Upper lobe of left lung (tissue), 6 donors: ENCODE data around the gene CAMK4. TPM values are rescaled to one million over a fixed set of nuclear protein-coding genes. Genes with fewer than 3 reads are reported as not detected.

ENCODE experiments used
- ATAC-seq, 2 donors: fragments of 200-7000 bp; cut with Tn5 transposase; one replicate each; pipeline ENCODE4 v1.9.1; 2022; ENCODE audit warnings: mild to moderate bottlenecking in 2 of 2, moderate library complexity in 2 of 2; ENCODE audit not compliant: low FRiP score in 2 of 2
- DNase-seq, 2 donors: peaks; one replicate each; pipeline ENCODE4 v3.0.0-alpha.2; 2019 to 2020
- H3K27ac ChIP-seq, 4 donors: fragments of 200-600 bp; sonication (generic); one replicate each; pipeline ENCODE4 v1.5.1; 2016 to 2019
- H3K27me3 ChIP-seq, 4 donors: fragments of 200-600 bp; sonication (generic); one replicate each; pipeline ENCODE4 v1.5.1; 2017 to 2019
- H3K36me3 ChIP-seq, 4 donors: fragments of 200-600 bp; sonication (generic); one replicate each; pipeline ENCODE4 v1.5.1; 2016 to 2019
- H3K4me1 ChIP-seq, 4 donors: fragments of 200-600 bp; sonication (generic); one replicate each; pipeline ENCODE4 v1.5.1; 2018 to 2019
- H3K4me3 ChIP-seq, 4 donors: fragments of 200-600 bp; sonication (generic); one replicate each; pipeline ENCODE4 v1.5.1; 2017 to 2019; ENCODE audit warnings: mild to moderate bottlenecking in 2 of 4, moderate library complexity in 1 of 4
- H3K9me3 ChIP-seq, 4 donors: fragments of 200-600 bp; sonication (generic); one replicate each; pipeline ENCODE4 v1.5.1; 2018 to 2019
- EP300 ChIP-seq, 4 donors: sonication (generic); formaldehyde crosslinking; IDR thresholded peaks; one replicate each; pipeline ENCODE4 v1.5.1; 2017; ENCODE audit warnings: antibody characterized with exemption in 4 of 4, control low read depth in 2 of 4
- POLR2A ChIP-seq, 4 donors: fragments of 450-650 bp; IDR thresholded peaks; one replicate each; pipeline ENCODE4 v1.5.1; 2016 to 2017; ENCODE audit warnings: antibody characterized with exemption in 4 of 4, mild to moderate bottlenecking in 2 of 4
- POLR2AphosphoS5 ChIP-seq, 2 donors: sonication (generic); formaldehyde crosslinking; IDR thresholded peaks; one replicate each; pipeline ENCODE4 v1.5.1; 2017; ENCODE audit warnings: antibody characterized with exemption in 2 of 2
- WGBS, 2 donors: methylation state at CpG; one replicate each; pipeline ENCODE4 v1.1.5; 2017 to 2018; 5-methylcytosine and 5-hydroxymethylcytosine counted together
- total RNA-seq, 6 donors: library from RNA; depleted of rRNA in 4 of 6; stranded (reverse); fragments of >200 nt in 4 of 6; gene quantifications; one replicate each; pipeline versions ENCODE4 v1.1.0 to v1.2.1, GENCODE V29; 2016 to 2021
- TF ChIP-seq, protein P1 (sequence below), 6 experiments: fragments of 450-650 bp in 4 of 6; fragments of 200-600 bp in 2 of 6; sonication (generic) in 2 of 6; IDR thresholded peaks; one replicate each; pipeline ENCODE4 v1.5.1; 2016 to 2019; ENCODE audit warnings: antibody characterized with exemption in 6 of 6
- donor health status: DM: no; HTN: no; CAD: no; lungs with moderate emphysema.
- donor health status: DM: no; HTN: yes; CAD: no; lungs with severe emphysema.

Gene CAMK4
- total RNA-seq, 6 donors from 2014 or later = 1.8 to 36.7 (median 2.2) TPM

GRCh38 chr5:111211341-111211740 is 12.8 kb upstream of the CAMK4 start:
- no peaks in the 10 kb centered on the region for H3K27me3 ChIP-seq
- no peak for DNase-seq
- WGBS, 2 donors = 33 to 51% methylated on average over 1 of the region's 1 CpG
- H3K9me3 ChIP-seq = no peaks in the 10 kb centered on the region
- TF ChIP-seq, protein P1, sequence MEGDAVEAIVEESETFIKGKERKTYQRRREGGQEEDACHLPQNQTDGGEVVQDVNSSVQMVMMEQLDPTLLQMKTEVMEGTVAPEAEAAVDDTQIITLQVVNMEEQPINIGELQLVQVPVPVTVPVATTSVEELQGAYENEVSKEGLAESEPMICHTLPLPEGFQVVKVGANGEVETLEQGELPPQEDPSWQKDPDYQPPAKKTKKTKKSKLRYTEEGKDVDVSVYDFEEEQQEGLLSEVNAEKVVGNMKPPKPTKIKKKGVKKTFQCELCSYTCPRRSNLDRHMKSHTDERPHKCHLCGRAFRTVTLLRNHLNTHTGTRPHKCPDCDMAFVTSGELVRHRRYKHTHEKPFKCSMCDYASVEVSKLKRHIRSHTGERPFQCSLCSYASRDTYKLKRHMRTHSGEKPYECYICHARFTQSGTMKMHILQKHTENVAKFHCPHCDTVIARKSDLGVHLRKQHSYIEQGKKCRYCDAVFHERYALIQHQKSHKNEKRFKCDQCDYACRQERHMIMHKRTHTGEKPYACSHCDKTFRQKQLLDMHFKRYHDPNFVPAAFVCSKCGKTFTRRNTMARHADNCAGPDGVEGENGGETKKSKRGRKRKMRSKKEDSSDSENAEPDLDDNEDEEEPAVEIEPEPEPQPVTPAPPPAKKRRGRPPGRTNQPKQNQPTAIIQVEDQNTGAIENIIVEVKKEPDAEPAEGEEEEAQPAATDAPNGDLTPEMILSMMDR (IDR thresholded peaks at IDR 0.05) = no peak
- TF ChIP-seq POLR2A (IDR thresholded peaks at IDR 0.05) (no peak), POLR2AphosphoS5 (IDR thresholded peaks at IDR 0.05) (no peak), EP300 (IDR thresholded peaks at IDR 0.05) (no peak)
- H3K4me3 ChIP-seq = no peak overlapping the region
- H3K4me1 ChIP-seq = no peaks in the 10 kb centered on the region
- no peak for ATAC-seq
- no peaks in the 10 kb centered on the region for H3K36me3 ChIP-seq
- no peak overlapping the region for H3K27ac ChIP-seq

GRCh38 chr5:111214052-111214742 is 10.0 kb upstream of the CAMK4 start:
- H3K9me3 ChIP-seq = no peaks in the 10 kb centered on the region
- no peak overlapping the region for H3K4me3 ChIP-seq
- DNase-seq (no peak), ATAC-seq (no peak)
- H3K36me3 ChIP-seq = no peaks in the 10 kb centered on the region
- WGBS, 2 donors = 50 to 59% methylated on average over 2 of the region's 2 CpGs
- TF ChIP-seq, protein P1 (IDR thresholded peaks at IDR 0.05) = no peak
- TF ChIP-seq POLR2AphosphoS5 (IDR thresholded peaks at IDR 0.05) = no peak
- TF ChIP-seq POLR2A (IDR thresholded peaks at IDR 0.05) = no peak
- TF ChIP-seq EP300 (IDR thresholded peaks at IDR 0.05) = no peak
- no peaks in the 10 kb centered on the region for H3K4me1 ChIP-seq
- no peak overlapping the region for H3K27ac ChIP-seq
- no peaks in the 10 kb centered on the region for H3K27me3 ChIP-seq

GRCh38 chr5:111215971-111216370 is 8.2 kb upstream of the CAMK4 start:
- Histone ChIP-seq H3K27ac (no peak overlapping the region), H3K4me3 (no peak overlapping the region), H3K4me1 (no peaks in the 10 kb centered on the region), H3K27me3 (no peaks in the 10 kb centered on the region), H3K36me3 (no peaks in the 10 kb centered on the region), H3K9me3 (no peaks in the 10 kb centered on the region)
- TF ChIP-seq EP300 (IDR thresholded peaks at IDR 0.05) (no peak), POLR2A (IDR thresholded peaks at IDR 0.05) (no peak), POLR2AphosphoS5 (IDR thresholded peaks at IDR 0.05) (no peak)
- TF ChIP-seq, protein P1 (IDR thresholded peaks at IDR 0.05) = no peak
- DNase-seq (no peak), ATAC-seq (no peak)
- 79 to 80% methylated on average over 2 of the region's 2 CpGs for WGBS, 2 donors

GRCh38 chr5:111221139-111221538 is 3.0 kb upstream of the CAMK4 start:
- Histone ChIP-seq H3K9me3 (no peaks in the 10 kb centered on the region), H3K27me3 (peaks cover 0 to 10% (median 4%) of the 10 kb centered on the region in 4 donors), H3K36me3 (no peaks in the 10 kb centered on the region), H3K4me3 (no peak overlapping the region), H3K27ac (no peak overlapping the region), H3K4me1 (peaks cover 10 to 16% (median 15%) of the 10 kb centered on the region in 4 donors)
- ATAC-seq (no peak), DNase-seq (no peak)
- TF ChIP-seq POLR2A (IDR thresholded peaks at IDR 0.05) (no peak), POLR2AphosphoS5 (IDR thresholded peaks at IDR 0.05) (no peak), EP300 (IDR thresholded peaks at IDR 0.05) (no peak)
- TF ChIP-seq, protein P1 (IDR thresholded peaks at IDR 0.05) = no peak
- 96% methylated on average over 1 of the region's 1 CpG for WGBS, 2 donors
